GM19324 (cell line): ENCODE data around the gene ATP5F1E.

ENCODE experiments used
- ATAC-seq: cut with Tn5 transposase; IDR thresholded peaks from one replicate; pipeline ENCODE4 v1.9.1; 2021; ENCODE audit warnings: mild to moderate bottlenecking, moderate library complexity; ENCODE audit not compliant: unreplicated experiment, low FRiP score

ATP5F1E gene

GRCh38 chr20:59006864-59007664 is 25.1 kb downstream of the ATP5F1E start, which contains the start of gene CTSZ:
Gene CTSZ, minus strand, starts transcription at chr20:59007254. Its CDS starts 126 bp downstream, at chr20:59007128.
- no peak for ATAC-seq

- ATAC-seq = no peak
These were observed 25.8 kb downstream of the ATP5F1E start for GRCh38 chr20:59006167-59006863.

- no peak for ATAC-seq
These were observed 26.5 kb downstream of the ATP5F1E start for GRCh38 chr20:59005523-59006166.

- ATAC-seq = peak; percentile 71
These were observed 27.2 kb downstream of the ATP5F1E start for GRCh38 chr20:59004763-59005522.

GRCh38 chr20:59004493-59004762 is 27.7 kb downstream of the ATP5F1E start:
- no peak for ATAC-seq

- ATAC-seq = no peak
These were observed 28.2 kb downstream of the ATP5F1E start for GRCh38 chr20:59003836-59004492.

GRCh38 chr20:59002874-59003399 is 29.2 kb downstream of the ATP5F1E start:
- no peak for ATAC-seq

- no peak for ATAC-seq
These were observed 29.7 kb downstream of the ATP5F1E start for GRCh38 chr20:59002388-59002787.

- no peak for ATAC-seq
These were observed 30.5 kb downstream of the ATP5F1E start for GRCh38 chr20:59001449-59002171.

- ATAC-seq = no peak
These were observed 31.1 kb downstream of the ATP5F1E start for GRCh38 chr20:59001068-59001448.

GRCh38 chr20:59000326-59000725 is 31.8 kb downstream of the ATP5F1E start:
- no peak for ATAC-seq

- ATAC-seq = no peak
These were observed 33.5 kb downstream of the ATP5F1E start for GRCh38 chr20:58998656-58999055.

GRCh38 chr20:58997141-58997770 is 34.9 kb downstream of the ATP5F1E start:
- ATAC-seq = no peak

GRCh38 chr20:58996226-58996611 is 35.9 kb downstream of the ATP5F1E start:
- ATAC-seq = no peak

- ATAC-seq = no peak
These were observed 36.5 kb downstream of the ATP5F1E start for GRCh38 chr20:58995461-58996225.

- no peak for ATAC-seq
These were observed 37.6 kb downstream of the ATP5F1E start for GRCh38 chr20:58994390-58995159.
